Measurements from ENCODE around the gene PDZD7.
"Not testable (repeated sequence)": the region's sequence is repeated elsewhere in the genome, so short reads cannot be mapped to it uniquely, and the experiment has no call there.

Gene PDZD7

GRCh38 chr10:101040851-101041250 lies 9.9 kb upstream of the PDZD7 start:
- no peak for DNase-seq (ENCODE audit: low spot score)

- DNase-seq (ENCODE audit: low spot score) = peak; percentile 68
Measured at GRCh38 chr10:101040061-101040460, 9.1 kb upstream of the PDZD7 start.

GRCh38 chr10:101038484-101038883 lies 7.6 kb upstream of the PDZD7 start:
- no peak for DNase-seq (ENCODE audit: low spot score)

DNA sequence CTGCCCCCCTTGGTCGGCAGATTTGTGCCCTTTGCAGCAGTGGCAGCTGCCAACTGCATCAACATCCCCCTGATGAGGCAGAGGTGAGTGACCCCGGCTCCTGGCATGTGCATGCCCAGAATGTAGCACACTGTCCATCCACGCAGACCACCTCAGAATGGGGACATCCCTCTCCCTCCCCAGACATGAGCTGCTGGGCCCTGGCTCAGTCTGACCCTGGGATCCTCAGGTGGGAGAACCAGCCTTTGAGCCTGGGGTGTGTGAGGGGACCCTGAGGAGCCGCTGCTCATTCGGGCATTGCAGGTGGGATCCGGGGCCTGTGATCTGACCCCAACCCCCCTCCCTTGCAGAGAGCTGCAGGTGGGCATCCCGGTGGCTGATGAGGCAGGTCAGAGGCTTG lies 5.8 kb upstream of the PDZD7 start:
- DNase-seq (ENCODE audit: low spot score) = no peak

- DNase-seq (ENCODE audit: low spot score) = no peak
Measured at GRCh38 chr10:101035916-101036702, 5.2 kb upstream of the PDZD7 start.

DNA sequence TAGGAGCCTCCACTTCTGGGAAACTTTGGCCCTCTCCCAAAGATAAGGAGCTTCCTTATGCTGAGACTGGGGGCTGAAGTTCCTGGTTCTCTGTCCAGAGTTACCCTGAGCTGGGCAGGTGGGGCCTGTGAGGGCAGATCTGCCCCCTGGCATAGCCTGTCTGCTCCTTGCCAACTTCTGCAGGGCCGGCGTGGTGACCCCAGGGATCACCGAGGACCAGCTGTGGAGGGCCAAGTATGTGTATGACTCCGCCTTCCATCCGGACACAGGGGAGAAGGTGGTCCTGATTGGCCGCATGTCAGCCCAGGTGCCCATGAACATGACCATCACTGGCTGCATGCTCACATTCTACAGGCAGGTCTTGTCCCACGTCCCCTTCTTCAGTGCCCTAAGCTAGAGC lies 4.4 kb upstream of the PDZD7 start:
- no peak for DNase-seq (ENCODE audit: low spot score)

GRCh38 chr10:101034404-101034803 lies 3.5 kb upstream of the PDZD7 start:
- DNase-seq (ENCODE audit: low spot score) = not testable (repeated sequence)

DNA sequence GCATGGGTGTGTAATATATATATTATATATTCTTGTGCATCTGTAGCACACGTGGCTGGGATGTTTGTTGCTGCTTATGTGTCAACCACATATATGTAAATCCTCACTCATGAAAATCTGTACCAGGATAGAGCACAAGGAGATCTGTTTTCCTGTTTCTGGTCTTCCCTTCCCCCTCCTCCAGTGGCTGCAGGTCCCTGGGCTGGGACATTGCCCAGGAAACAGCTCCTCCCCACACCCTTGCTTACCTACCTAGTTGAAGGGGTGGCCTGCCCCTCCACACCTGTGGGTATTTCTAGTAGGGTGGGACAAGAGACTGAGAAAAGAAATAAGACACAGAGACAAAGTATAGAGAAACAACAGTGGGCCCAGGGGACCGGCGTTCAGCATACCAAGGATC lies 2.3 kb upstream of the PDZD7 start:
- no peak for DNase-seq (ENCODE audit: low spot score)

DNA sequence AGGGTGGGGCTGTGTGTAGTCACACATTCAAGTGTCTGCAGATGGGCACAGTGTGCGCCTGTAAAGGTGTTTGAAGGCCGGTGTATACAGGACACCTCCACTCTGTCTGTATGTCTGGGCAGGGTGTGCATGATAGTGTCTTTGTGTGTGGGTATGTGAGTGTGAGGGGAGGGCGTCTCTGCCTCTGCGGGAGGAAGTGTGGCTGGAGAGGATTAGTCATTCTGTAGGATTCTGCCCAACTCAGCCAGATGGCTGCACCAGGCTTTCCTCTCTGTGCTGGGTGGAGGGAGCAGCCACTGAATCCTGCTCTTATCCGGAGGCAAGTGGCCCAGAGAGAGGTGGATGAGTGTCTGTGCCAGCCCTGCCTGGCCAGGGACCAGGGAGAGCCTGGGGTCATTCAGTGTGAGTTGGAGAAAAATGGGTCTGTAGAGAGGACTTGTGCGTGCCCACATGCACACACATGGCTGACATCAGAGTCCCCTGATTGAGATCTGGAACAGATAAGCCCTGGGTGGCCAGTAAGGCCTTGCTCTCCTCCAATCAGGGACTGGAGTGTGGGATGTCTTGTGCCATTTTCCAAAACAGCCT lies 1.8 kb upstream of the PDZD7 start:
- peak; percentile 84 for DNase-seq (ENCODE audit: low spot score)

- DNase-seq (ENCODE audit: low spot score) = peak; percentile 89
Measured at GRCh38 chr10:101031796-101032636, 1.1 kb upstream of the PDZD7 start.

- no peak for DNase-seq (ENCODE audit: low spot score)
Measured at GRCh38 chr10:101030496-101031127, 317 bp downstream of the PDZD7 start.

DNA sequence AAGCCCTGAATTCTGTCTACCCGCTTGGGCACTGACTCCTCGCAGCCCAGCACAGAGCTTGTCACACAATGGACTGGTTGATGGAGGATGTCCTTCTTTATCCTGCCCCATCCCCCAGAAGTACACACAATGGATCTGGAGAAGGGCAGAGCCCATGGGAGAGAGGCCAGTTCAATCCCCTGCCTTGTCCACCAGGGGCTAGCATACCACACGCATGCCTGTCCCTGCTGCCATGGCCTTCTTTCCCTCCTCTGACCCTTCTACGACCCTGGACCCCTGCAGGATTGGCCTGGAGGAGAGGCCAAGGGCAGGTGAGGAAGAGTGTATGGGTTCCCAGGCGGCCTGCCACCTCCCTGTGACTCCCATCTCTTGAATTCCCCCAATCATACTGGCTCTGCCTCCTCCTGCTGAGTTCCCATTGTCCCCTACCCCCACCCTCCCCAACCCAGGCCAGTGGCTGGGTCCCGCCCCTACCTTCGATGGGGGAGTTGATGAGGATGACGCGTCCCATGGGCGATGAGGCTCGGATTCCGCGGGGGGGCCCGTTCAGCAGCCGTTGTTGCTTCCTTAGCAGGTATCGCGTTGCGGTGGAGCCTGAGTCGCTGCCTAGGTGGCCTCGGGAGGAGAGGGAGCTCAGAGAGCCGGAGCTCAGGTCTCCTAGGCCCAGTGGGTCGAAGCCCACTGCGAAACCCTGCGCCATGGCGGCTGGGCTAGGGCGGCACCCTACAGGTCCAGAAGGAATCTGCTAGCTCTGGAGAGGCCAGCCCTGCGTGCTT lies 1.2 kb downstream of the PDZD7 start:
- no peak for DNase-seq (ENCODE audit: low spot score)

DNA sequence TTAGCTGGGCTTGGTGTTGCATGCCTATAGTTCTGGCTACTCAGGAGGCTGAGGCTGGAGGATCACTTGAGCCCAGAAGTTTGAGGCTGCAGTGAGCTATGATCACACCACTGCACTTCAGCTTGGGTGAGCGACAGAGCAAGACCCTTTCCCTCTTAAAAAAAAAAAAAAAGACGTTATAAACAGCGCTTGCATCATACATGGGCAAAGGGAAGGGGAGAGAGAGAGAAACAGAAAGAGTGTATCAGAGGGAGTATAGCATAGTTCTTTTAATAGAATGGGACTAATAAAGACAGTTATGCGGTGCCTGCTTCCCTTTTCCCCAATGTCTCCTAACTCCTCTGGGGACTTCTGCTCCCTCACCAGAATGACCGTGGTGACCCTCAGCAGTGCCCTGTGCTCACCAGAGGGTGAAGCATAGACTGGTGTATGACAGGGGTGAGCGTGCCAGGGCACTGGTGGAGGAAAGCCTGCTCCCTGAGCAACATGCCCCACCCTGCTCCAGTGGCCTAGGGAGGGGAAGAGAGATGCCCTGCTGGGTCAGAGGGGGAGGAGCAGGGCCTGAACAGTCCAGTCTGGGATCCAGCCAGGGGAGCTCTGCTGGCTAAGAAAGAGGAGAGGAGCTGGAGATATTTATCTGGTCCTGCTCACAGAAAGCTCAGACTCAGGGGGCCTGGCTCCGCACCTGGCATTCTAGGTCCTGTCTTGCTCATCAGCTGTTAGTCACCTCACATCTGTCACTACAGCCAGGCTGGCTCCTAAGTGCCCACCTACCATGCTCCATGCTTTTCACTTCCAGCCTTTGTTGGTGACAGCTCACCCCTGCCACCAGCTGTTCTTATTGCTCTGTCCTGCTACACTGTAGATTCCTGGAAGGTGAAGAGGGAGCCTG lies 2.2 kb downstream of the PDZD7 start:
- DNase-seq (ENCODE audit: low spot score) = no peak

- DNase-seq (ENCODE audit: low spot score) = no peak
Measured at GRCh38 chr10:101027106-101027720, 3.7 kb downstream of the PDZD7 start.

GRCh38 chr10:101022967-101023705 lies 7.8 kb downstream of the PDZD7 start:
- DNase-seq (ENCODE audit: low spot score) = no peak

DNA sequence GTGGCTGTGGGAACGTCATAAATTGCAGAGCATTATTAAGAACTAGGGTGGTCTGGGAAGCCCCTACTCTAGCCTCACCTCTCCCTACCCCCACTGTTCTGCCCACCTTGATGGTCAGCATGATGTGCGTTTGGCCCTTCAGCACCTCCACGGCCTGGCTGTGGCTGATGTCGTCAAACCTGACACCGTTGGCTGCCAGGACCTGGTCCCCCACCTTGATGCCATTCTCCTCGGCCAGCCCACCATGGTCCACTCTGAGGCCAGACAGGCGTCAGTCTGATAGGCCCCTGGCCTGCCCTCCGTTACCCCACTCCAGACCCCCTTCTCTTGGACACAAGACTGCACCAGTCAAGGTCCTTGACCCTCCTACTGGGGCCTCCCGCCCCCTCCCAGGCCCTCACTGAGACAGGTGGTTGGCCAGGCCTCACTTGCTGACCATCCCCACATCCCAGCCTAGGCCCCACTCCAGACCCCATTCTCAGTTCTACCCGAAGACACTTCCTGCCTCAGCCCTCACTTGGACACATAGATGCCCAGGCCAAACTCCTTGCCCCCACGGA lies 9.2 kb downstream of the PDZD7 start:
- DNase-seq (ENCODE audit: low spot score) = no peak

DNA sequence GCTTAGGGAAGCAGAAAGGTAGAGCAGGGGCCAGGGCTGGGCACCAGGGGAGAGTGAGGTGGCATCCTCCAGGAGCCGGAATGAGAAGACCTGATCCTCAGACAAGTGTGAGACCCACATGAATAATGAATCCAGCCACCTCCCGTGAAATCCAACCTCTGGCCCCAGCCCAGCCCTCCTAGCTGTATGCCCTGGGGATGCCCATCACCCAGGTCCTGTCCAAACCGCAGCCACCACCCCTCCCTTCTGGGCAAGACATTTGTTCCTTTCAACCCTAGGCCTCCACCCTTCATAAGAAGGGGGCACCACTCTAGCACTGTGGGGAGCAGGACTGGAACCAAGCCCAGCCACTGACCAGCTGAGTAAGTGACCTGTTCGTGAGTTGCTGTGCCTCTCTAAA lies 9.7 kb downstream of the PDZD7 start:
- DNase-seq (ENCODE audit: low spot score) = no peak

GRCh38 chr10:101020427-101021075 lies 10.4 kb downstream of the PDZD7 start:
- DNase-seq (ENCODE audit: low spot score) = no peak

DNA sequence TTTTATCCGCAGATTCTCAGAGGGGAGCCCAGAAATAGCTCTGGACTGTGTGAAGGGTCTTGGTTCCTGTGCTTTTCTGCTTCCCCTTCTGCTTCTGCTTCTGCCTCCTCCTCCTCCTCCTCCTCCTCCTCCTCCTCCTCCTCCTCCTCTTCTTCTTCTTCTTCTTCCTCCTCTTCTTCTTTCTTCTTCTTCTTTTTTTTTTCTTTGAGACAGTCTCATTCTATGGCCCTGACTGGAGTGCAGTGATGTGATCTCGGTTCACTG lies 11.6 kb downstream of the PDZD7 start:
- no peak for DNase-seq (ENCODE audit: low spot score)
